ENCODE data around the gene OTX1. TPM values are rescaled to one million over a fixed set of nuclear protein-coding genes. Genes with fewer than 3 reads are reported as not detected.

Gene OTX1
- total RNA-seq, 1 donor from 2014 or later: not detected

DNA sequence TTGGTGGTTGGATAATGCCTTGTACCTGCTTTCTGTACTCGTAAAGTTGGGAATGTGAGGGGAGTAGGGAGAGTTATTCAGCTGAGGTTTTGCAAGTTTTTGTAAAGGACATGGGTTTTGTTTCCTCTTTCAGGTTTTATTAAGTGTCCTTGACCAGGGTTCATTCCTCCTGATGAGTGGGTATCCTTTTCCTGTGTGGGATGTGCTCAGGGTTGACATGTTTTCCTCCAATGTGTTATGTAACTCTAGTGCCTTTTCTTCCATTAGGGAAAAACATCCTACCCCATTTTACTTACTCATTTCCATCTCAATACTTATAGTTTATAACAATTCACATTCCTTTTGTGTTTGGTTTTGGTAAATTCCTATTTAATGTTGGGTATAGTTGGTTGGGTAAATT lies 48.4 kb downstream of the OTX1 start:
- H3K4me1 ChIP-seq: no peaks in the 10 kb centered on the region
- TF ChIP-seq POLR2A (IDR thresholded peaks at IDR 0.05) (no peak), POLR2AphosphoS5 (IDR thresholded peaks at IDR 0.05; ENCODE audit: insufficient read depth in 1 of 2, low read depth in 1 of 2) (no peak)
- TF ChIP-seq, protein P1, sequence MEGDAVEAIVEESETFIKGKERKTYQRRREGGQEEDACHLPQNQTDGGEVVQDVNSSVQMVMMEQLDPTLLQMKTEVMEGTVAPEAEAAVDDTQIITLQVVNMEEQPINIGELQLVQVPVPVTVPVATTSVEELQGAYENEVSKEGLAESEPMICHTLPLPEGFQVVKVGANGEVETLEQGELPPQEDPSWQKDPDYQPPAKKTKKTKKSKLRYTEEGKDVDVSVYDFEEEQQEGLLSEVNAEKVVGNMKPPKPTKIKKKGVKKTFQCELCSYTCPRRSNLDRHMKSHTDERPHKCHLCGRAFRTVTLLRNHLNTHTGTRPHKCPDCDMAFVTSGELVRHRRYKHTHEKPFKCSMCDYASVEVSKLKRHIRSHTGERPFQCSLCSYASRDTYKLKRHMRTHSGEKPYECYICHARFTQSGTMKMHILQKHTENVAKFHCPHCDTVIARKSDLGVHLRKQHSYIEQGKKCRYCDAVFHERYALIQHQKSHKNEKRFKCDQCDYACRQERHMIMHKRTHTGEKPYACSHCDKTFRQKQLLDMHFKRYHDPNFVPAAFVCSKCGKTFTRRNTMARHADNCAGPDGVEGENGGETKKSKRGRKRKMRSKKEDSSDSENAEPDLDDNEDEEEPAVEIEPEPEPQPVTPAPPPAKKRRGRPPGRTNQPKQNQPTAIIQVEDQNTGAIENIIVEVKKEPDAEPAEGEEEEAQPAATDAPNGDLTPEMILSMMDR (IDR thresholded peaks at IDR 0.05): no peak
- H3K9me3 ChIP-seq: no peaks in the 10 kb centered on the region
- no peak overlapping the region for H3K27ac ChIP-seq
- no peaks in the 10 kb centered on the region for H3K36me3 ChIP-seq
- no peak for DNase-seq (ENCODE audit: extremely low spot score in 2 of 2)
- intact Hi-C loops (cut with DNase I): no loop called here
- no peaks in the 10 kb centered on the region for H3K27me3 ChIP-seq
- no peak overlapping the region for H3K4me3 ChIP-seq

DNA sequence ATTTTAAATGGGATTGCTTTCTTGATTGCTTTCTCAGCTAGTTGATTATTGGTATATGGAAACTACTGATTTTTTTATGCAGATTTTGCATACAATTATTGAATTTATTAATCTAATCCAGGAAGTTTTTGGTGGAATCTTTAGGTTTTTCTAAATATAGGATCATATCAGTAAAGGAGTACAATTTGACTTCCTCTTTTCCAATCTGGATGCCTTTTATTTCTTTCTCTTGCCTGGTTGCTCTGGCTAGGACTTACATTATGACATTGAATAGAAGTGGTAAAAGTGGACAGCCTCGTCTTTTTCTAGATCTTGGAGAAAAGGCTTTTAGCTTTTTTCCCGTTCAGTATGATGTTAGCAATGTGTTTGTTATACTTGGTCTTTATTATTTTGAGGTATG lies 51.3 kb downstream of the OTX1 start:
- Histone ChIP-seq H3K27me3 (no peaks in the 10 kb centered on the region), H3K9me3 (peaks cover 6% of the 10 kb centered on the region), H3K4me3 (no peak overlapping the region), H3K4me1 (no peaks in the 10 kb centered on the region), H3K27ac (no peak overlapping the region), H3K36me3 (no peaks in the 10 kb centered on the region)
- TF ChIP-seq POLR2AphosphoS5 (IDR thresholded peaks at IDR 0.05; ENCODE audit: insufficient read depth in 1 of 2, low read depth in 1 of 2) (no peak), POLR2A (IDR thresholded peaks at IDR 0.05) (no peak)
- TF ChIP-seq, protein P1 (IDR thresholded peaks at IDR 0.05): no peak
- DNase-seq (ENCODE audit: extremely low spot score in 2 of 2): no peak
- intact Hi-C loops (cut with DNase I): no loop called here

GRCh38 chr2:63104482-63104881 lies 53.9 kb downstream of the OTX1 start:
- DNase-seq (ENCODE audit: extremely low spot score in 2 of 2): no peak
- intact Hi-C loops (cut with DNase I): no loop called here
- Histone ChIP-seq H3K27ac (no peak overlapping the region), H3K36me3 (no peaks in the 10 kb centered on the region), H3K9me3 (peaks cover 6% of the 10 kb centered on the region), H3K4me1 (no peaks in the 10 kb centered on the region), H3K27me3 (no peaks in the 10 kb centered on the region), H3K4me3 (no peak overlapping the region)
- TF ChIP-seq, protein P1 (IDR thresholded peaks at IDR 0.05): no peak
- TF ChIP-seq POLR2A (IDR thresholded peaks at IDR 0.05): no peak
- no peak for TF ChIP-seq POLR2AphosphoS5 (IDR thresholded peaks at IDR 0.05; ENCODE audit: insufficient read depth in 1 of 2, low read depth in 1 of 2)
